ENCODE measurements around the gene ACVRL1.

Gene ACVRL1

GRCh38 chr12:51944608-51945233 lies 37.4 kb downstream of the ACVRL1 start:
- no peak for DNase-seq

DNA sequence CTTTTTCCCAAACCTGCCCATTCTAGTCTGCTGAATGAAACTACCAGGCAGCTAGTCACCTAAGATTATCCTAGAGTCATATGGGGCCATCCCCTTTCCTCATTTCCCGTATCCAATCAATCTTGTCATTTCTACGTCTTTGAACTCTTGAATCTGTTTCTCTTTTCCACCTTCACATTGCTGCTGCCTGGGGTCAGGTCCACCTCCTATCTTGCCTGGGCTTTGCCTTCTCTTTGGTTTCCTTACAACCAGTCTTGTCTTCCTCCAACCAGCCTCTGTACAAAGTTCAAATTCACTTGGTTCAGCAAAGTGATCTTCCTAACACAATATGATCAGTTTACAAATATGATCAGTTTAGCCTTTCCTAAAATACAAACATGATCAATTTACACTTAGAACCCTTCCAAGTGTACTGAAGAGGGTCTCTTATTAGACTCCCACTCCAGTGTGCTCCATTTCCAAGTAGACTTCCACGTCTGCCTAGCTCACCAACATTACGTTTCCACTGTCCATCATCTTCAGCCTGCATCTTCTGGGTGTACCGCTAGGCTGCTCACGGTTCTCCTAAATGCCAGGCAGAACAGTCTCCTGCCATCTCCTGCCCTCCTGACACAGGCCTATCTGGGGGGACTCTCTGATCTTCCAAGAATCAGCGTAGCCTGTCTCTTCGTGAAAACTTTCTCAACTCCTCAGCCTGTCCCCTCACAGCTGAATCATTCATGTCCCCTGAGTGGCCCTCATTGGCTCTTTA lies 40.1 kb downstream of the ACVRL1 start:
- no peak for DNase-seq

- DNase-seq, result no peak
These were observed 40.8 kb downstream of the ACVRL1 start for GRCh38 chr12:51948066-51948465.

DNA sequence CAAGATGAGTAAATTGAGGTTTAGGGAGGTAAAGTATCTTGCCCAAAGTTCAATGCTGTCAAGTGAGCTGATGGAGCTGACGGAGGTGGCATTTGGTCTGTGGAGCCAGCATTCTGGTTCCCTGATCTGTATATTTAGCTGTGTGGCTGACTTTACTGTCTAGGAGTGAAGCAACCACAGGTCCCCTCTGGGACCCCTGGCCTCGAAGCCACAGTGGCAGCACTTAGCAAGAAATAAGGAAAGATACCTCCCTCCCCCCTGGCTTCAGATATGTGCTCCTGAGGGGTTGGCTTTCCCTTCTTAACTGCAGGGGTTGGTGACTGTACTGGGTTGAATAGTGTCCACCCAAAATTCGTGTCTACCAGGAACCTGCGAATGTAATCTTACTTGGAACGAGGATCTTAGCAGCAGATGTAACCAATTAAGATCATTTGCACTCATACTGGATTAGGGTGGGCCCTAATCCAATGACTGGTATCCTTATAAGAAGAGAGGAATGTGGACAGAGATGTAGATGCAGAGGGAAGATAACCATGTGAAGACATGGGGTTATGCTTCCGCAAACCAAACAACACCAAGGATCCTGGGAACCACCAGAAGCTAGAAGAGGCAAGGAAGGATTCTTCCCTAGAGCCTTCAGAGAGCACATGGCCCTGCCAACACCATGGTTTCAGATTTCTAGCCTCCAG lies 42.2 kb downstream of the ACVRL1 start:
- no peak for DNase-seq

- DNase-seq, result no peak
These were observed 43.4 kb downstream of the ACVRL1 start for GRCh38 chr12:51950682-51951198.

- peak; percentile 92 for DNase-seq
These were observed 44.0 kb downstream of the ACVRL1 start, which contains the start of gene ACVR1B for GRCh38 chr12:51951199-51951842. Gene ACVR1B, plus strand, starts transcription at chr12:51951699. Its CDS starts 45 bp downstream, at chr12:51951744.

DNA sequence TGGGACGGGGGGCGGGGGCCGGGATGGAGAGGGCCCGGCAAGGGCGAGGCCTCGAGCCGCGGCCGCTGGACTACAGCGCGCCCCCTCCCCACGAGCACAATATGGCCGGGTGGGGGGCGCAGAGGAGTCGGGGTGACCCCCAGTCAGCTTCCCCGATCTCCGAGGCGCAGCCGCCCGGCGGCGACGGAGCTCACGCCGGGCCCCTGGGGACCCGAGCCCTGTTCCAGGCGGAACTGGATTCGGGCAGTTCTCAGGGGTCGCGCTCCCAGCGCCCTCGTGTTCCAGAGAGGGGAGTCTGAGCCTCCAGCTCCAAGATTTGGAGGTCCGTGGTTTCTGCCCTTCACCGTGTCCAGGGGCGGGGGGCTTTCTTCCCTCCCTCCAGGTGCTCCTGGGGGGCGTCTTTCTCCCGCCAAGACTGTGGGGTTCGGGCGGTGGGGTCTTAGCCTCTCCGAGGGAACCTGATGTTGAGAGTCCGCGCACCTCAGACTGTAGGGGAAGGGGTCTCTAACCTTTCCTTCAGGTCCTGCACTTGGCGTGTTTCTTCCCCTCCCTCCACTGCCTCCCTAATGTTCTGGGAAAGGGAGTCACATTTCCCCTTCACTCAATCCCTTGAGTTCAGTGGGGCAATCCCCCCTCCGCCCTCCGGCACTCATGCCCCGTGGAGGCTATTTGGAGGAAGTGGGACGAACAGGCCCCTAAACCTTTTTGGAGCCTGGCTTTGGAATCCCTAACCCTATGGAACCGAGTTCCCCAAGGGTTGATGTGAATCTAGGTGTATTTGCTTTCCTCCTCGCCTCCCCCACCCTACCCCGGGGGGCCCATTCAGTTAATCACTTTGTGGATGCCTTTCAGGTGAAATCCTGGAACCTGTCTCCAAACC lies 44.8 kb downstream of the ACVRL1 start:
- DNase-seq, result peak; percentile 64

DNA sequence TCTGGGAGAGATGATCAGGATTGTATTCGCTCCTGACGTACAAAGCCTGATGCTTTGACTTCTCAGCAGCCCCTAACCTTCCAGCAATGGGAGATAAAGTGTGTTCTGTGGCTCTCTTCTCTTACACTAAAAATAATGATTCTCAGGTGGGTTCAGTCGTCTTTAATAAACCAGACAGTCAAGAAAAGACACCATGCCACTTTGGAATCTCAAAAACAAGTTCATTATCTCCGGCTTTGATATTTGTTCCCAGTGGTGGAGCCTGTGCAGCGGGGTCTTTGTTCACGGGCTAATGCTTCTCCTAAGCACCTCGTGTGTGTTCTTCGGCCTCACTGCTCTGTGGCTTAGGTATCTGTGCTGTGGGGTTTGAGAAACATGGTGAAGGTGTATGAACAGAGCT lies 45.8 kb downstream of the ACVRL1 start:
- DNase-seq, result no peak

GRCh38 chr12:51953864-51954263 lies 46.6 kb downstream of the ACVRL1 start:
- peak; percentile 46 for DNase-seq

GRCh38 chr12:51954561-51955361 lies 47.5 kb downstream of the ACVRL1 start:
- peak; percentile 69 for DNase-seq

DNA sequence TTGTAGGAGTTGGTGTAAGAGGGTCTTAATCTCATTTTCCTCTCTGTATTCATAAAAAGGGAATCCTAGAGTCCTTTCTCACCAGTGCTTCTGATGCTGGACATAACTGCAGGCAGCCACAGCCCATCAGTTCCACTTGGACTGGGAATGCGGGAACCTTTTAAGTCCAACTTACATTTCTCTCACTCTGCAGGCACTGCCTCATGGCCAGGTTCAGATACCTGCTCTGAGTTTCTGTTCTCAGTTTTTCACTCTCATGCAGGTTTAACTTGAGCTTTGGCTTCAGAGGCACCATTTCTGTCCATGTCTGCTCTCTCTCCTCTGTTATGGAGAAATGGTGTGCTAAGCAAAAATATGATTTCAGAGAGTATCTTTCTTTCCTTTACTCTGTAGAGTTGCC lies 48.4 kb downstream of the ACVRL1 start:
- no peak for DNase-seq

- DNase-seq, result no peak
These were observed 51.2 kb downstream of the ACVRL1 start for GRCh38 chr12:51958542-51958941.

GRCh38 chr12:51959211-51959610 lies 51.9 kb downstream of the ACVRL1 start:
- DNase-seq, result peak; percentile 26

DNA sequence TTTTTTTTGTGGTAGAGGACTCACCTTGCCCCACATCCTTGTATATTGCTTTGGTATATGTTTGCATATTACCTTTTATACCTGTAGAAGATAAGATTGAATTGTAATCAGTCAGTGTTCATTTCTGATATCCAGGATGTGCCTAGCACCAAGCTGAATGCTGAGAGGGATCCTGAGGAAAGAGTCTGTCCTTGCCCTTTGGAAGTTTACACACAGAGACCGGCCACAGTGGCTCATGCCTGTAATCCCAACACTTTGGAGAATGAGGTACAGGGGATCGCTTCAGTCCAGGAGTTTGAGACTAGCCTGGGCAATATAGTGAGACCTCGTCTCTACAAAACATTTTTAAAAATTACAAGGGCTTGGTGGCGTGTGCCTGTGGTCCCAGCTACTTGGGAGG lies 52.6 kb downstream of the ACVRL1 start:
- no peak for DNase-seq

- DNase-seq, result no peak
These were observed 53.2 kb downstream of the ACVRL1 start for GRCh38 chr12:51960488-51960887.

GRCh38 chr12:51960890-51961289 lies 53.6 kb downstream of the ACVRL1 start:
- DNase-seq, result no peak

GRCh38 chr12:51961834-51962233 lies 54.5 kb downstream of the ACVRL1 start:
- no peak for DNase-seq

- no peak for DNase-seq
These were observed 55.4 kb downstream of the ACVRL1 start for GRCh38 chr12:51962737-51963136.

- no peak for DNase-seq
These were observed 56.2 kb downstream of the ACVRL1 start for GRCh38 chr12:51963477-51963876.

DNA sequence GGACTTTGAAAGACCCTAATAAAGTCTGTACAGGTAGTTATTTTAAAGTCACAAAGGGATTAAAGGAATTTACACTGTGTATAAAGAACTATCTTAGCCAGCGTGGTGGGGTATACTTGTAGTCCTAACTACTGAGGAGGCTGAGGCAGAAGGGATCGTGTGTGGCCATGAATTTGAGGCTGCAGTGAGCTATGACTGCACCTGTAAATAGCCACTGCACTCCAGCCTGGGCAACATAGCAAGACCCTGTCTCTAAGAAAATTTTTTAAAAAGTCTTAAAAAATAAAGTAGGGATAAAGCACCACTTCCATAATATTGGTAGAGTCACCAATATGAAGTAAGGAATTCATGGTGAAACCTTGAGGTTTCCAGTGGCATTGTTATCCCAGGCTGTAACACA lies 62.3 kb downstream of the ACVRL1 start:
- DNase-seq, result no peak
